T-helper 22 cell (primary cell): Measurements from ENCODE around the gene SLC35G4.
"Not testable (repeated sequence)": the region's sequence is repeated elsewhere in the genome, so short reads cannot be mapped to it uniquely, and the experiment has no call there.

Source experiments
- DNase-seq: peaks from one replicate; pipeline ENCODE4 v3.0.0-alpha.2; 2020; ENCODE audit warnings: low read depth

The SLC35G4 gene

DNA sequence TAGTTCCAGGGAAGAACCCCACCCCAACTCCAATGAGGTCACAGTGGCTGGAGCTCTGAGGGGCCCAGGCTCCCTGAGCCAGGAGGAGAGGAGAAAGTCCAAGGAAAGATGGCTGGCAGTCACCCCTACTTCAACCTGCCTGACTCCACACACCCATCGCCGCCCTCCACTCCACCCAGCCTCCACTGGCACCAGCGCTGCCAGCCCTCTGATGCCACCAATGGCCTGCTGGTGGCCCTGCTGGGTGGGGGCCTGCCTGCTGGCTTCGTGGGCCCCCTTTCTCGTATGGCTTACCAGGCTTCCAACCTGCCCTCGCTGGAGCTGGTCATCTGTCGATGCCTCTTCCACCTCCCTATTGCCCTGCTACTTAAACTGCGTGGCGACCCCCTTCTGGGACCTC lies at the start of gene SLC35G4:
Gene SLC35G4, plus strand, starts transcription at position 109 of the 400 bp plus-strand sequence. Its CDS starts 0 bp downstream, at position 109.
- DNase-seq, result not testable (repeated sequence)

DNA sequence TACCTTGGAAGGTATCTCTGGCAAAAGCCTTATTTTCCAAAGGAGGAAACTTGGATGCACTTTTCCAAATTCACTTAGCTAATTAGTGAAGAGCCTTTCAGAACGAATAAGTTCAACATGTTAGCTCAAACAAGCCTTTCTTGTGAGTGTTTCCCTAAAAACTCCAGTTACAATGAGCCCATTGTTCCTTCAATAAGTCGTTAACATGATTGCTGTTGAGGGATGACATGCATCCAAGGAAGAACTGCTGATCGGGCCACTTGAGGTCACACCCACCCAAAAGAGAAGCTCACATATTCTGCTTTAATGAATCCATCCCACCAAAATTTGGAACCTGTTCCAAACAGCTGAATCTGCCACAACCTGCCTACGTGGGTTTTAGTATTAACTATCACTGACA lies 48.1 kb upstream of the SLC35G4 start:
- no peak for DNase-seq

DNA sequence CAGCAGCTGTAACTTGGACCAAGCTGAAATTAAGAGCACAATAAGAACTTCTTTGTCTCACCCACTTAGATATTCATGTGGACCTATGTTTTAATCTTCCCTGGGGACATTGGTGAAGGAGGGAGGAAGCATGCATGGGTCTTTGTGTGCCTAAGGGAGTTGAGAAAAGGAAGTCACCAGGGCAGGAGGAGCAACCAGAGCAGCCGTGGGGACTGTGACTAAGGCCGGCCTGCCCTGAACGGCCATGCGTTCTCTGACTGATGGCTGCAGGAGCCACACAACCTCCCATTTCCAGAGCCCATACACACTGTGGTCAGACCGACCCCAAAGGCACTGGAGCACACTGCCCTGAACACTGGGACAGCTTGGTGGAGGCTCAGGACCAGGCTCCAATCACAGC lies 43.7 kb upstream of the SLC35G4 start:
- DNase-seq, result no peak

DNA sequence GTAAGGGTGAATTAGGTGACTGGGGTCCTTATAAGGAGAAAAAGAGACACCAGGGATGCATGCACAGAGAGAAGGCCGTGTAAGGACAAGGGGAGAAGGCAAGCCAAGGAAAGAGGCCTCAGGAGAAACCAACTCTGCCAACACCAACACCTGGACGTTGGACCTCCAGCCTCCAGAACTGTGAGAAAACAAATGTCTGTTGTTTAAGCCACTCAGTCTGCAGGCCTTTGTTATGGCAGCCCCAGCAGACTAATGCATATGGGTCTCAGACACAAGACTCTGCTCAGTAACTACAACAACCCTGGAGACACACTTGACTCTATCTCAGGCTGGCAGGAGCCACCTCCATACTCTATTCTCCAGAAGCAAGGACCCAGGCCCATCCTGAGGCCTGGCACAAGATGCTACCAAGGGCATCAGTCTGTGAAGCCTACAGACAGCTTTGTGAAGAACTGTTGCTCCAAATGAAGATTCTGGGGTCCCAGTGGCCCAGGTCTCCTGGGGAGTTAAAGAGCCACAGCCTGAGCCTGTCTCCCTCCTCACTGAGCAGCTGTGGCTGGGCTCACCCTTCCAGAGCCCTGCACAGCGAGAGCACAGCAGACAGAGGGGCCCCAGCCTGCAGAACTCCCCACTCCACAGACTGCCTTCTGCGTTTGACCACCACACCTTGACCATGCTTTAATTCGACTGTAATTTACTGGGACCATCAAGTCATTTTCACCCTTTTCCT lies 43.0 kb upstream of the SLC35G4 start:
- no peak for DNase-seq

DNA sequence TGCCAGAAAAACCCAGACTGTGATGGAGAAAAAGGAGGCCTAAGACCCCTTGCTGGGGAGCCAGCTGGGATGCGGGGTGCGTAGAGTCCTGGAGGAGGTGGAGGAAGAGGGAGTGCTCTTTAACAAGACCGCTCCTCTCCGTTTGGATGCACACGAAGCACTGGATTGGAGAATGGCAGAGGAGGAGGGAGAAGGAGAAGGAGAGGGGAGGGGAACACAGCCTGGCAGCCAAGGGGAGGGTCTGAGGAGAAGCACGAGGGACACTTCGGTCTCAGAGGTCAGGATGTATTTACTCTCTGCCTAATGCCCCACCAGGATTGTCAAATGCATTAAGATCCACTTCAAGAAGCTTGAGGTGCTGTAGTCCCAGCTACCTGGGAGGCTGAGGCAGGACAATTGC lies 42.0 kb upstream of the SLC35G4 start:
- DNase-seq, result no peak

DNA sequence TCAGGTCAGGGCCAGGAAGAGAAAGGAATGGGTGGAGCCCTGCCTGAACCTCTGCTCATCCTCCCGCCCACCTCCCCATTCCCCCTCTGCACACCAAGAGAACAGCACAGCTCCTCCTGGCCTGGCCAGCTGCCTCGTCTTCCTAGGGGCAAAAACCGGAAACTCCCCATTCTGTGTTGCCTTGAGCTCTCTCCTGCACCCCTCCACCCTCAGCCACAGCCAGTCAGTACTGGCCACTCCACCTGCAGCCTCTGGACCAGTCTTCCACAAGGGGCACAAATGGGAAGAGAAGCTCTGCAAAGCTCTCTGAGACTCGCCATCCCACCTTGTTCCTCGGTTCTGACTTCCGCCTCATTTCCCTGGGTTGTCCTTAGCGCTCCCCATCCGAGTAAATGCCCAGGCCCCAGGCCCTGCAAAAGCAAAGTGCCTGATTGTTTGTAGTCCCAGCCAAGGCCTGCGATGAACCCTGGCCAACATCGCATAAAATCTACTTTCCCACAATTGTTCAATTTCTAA lies 39.3 kb upstream of the SLC35G4 start:
- no peak for DNase-seq

DNA sequence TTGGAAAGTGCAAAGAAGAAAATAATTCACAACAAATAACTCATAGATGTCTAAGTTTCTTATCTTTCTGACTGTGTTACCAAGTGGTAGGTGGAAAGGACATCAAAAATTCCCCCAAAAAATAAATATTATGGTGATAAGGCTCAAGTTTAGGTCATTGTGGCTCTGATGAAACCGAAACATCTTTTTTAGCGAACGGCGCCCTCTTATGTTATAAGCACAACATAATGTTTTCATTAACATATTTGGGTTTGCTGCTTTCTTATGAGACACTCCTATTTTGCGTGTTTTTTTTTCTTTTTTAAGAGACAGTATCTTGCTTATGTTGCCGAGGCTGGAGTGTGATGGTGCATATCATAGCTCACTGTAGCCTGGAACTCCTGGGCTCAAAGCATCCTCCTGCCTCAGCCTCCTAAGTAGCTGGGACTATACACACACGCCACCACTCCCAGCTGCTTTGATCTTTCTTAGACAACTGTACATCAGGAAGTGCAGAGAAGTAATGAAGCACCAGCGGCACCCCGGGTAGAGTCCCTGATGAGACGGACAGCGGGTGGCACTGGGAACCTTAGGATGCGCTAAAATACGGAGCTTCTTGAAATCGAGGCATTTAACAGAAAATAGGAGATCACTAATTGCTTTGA lies 38.5 kb upstream of the SLC35G4 start:
- no peak for DNase-seq

DNA sequence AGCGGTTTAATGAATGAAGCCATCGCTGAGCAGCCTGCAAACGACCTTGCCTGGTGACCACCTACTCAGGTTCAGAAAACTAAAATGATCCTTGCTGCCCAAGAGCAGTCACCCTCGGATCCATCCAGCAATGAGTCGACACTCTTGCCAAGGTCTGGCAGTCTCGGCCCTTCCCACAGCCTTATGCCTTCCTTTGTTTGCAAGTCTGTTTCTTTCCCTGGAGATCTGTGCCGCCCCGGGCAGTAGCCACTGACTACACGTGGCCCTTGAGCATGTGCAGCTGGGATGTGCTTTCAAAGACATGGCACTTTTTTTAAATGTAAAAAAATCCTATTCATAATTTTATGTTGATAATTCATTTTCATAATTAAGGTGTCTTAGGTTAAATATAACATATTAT lies 37.2 kb upstream of the SLC35G4 start:
- no peak for DNase-seq

DNA sequence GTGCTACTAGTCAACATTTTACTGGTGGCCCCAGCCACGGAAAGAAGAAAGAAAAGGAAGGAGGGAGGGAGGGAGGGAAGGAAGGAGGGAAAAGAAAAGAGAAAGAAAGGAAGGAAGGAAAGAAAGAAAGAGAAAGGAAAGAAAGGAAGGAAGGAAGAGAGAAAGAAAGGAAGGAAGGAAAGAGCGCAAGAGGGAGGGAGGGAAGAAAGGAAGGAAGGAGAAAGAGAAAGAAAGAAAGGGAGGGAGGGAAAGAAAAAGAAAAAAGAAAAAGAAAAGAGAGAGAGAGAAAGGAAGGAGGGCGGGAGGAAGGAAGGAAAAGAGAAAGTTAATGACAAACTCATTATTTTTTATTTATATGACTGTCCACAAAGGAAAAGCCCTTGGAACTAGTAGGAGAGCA lies 34.9 kb upstream of the SLC35G4 start:
- DNase-seq, result no peak

DNA sequence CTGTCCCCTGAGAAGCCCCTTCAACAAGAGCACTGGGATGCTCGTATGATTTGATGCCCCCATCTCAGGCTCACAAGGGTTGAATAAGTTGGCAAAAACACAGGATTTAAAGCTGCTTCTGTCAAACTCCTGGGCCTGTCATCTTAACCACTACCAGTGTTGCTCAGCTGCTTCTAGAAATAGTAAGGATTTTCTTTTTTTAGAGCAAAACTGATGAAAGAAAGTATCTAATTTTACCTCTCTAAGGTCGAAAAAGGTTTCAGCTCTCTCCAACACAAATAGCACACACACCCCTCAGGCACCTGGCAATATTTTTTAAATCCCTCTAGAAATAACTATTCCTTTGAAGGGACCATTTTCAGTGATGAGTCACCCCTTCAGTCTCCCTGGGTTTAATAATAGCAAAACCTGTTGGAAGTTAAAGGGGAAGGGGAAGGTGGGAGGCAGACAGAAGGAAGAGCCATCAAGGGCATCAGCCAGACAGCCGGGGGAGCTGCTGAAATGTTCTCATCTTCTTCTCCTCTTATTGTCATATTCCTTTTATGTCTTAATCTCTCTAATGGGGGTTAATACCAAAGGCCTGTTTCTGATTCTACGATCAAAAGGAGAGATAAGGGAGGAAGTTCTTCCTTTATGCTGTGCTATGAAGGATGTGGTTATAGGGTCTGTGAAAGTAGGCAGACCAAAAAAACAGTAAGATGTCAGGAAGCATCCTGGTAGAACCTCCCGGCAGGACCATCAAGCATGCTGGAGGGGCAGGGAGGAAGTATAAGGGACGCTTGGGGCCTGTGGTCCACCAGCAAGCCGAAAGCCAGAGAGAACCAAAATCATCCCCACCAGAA lies 31.9 kb upstream of the SLC35G4 start:
- no peak for DNase-seq

DNA sequence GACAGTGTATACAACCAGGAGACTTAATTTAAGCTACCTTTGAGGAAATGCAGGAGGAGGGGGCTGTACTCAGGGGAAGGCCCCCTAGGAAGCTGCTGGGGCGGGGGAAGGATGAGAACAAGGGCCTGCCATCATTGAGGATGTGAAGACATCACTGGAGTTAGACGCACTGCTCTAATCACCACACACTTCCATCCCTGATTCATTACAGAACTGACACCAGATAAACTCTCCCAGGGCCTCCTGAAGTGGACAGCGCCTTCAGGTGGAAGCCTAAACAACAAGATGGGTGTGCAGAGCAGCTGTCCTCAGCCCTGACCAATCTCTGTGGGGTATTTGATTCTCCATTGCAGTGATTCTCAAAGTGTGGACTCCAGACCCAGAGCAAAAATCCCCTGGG lies 30.6 kb upstream of the SLC35G4 start:
- no peak for DNase-seq

DNA sequence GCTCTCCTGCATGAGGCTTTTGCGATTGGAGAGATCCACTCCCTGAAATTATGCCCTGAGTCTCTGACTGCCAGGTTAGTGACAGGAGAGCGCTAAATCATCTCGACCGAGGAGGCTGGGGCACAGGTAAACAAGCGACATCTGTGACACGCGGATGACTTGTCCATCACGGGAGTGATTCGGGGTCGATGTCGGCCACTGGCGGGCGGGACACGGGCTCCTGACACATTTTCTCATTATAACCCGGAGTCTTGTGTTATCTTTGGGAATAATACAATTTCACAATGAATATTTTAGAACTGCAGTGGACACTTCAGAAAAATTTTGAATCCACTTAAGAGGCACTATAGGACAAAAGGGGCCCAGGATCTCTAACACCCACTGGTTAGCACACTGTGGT lies 29.5 kb upstream of the SLC35G4 start:
- DNase-seq, result no peak

DNA sequence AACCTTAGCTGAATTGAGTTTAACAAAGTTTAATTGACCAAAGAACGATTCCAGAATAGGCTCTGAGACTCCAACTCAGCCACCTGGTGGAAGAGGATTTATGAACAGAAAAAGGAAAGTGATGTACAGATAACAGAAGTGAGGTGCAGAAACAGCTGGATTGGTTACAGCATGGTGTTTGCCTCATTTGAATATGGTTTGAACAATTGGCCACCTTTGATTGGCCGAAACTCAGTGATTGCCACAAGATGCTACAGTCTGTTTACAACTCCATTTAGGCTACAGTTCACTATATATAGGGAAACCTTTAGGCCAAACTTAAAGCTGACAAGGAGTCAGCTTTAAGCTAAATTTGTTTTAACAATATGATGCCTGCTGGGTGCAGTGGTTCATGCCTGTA lies 28.1 kb upstream of the SLC35G4 start:
- no peak for DNase-seq

DNA sequence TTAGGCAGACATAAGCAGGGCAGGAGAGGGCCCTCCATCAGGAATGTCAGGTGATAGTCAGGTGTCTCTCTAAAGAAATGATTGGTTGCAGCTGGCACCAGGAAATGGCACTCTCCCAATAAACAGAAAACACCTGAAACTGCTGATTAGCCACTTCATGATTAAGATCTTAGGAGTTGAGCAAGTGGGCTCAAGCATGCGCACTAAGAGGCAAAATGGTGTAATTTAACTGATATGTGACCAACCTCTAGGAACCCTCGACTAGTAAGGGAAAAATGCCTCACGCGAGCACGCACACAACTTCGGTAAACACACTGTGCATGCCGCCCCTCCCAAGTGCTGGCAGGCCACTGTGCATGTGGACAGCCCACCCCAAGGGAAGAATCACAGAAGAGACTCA lies 23.8 kb upstream of the SLC35G4 start:
- DNase-seq, result no peak

DNA sequence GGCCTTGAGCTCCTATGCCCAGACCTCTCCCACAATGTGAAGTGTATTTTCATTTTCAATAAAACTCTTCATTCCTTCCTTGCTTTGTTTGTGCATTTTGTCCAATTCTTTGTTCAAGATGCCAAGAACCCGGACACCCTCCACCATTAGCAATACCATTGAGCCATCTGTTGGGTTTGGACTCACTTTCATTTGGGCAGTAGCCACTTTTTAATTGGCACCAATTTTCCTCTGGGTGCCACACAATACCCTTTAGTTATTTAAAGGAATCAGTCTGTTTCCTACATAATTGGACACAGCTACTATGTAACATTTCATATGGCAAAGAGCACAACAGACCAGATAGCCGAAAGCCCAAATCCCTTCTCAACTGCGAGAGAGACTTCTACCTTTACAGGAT lies 22.5 kb upstream of the SLC35G4 start:
- no peak for DNase-seq

DNA sequence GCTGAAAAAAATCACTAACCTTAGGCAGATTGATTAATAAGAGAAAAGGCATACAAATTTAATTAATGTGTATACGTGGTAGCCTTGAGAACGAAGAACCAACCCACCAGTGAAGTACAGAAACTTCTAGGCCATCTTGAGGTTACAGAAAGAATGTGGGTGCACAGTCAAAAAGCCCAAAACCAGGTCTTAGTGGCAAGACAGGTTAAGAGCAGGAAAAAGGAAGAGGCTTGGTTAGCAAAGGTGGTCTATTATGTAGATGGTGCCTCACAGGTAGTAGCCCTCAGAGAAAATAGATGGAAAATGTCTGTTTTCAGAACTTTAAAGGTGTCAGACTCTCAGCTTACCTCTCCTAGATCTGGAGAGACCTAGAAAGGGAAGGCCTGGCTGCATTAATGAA lies 22.0 kb upstream of the SLC35G4 start:
- DNase-seq, result no peak

DNA sequence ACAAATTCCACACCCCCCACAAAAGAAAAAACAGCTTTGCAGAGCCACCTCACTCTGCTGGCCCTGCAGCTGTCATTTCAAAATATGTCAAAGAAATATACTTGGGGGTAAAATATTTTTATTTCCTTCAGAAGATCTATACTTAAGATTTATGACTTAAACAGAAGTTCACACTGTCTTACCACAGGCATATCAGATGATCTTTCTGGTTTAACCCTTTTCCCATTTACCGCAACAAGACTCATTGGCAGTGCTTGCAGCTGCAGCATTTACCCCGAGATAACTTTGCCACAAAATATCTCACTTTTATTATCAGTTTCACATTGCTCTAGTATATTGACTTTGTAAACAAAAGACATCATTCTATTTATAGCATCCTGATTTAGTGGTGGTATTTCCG lies 21.6 kb upstream of the SLC35G4 start:
- no peak for DNase-seq

DNA sequence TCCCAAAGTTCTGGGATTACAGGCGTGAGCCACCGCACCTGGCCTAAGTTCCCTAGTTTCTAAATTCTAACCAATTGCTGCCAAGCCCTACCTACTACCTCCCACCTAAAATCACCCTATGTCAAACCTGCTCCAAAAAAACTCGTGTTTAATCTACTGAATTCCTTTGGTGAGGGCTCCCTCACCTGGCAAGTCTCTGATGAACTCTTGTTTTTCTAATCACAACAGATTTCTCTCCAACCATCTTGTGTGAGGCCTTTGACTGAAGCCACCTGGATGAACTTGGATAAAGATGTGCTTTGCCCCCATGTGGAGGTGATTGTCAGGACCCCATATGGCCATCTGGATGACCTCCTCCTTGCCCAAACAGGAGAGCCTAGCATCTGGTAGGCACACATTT lies 17.4 kb upstream of the SLC35G4 start:
- DNase-seq, result no peak

DNA sequence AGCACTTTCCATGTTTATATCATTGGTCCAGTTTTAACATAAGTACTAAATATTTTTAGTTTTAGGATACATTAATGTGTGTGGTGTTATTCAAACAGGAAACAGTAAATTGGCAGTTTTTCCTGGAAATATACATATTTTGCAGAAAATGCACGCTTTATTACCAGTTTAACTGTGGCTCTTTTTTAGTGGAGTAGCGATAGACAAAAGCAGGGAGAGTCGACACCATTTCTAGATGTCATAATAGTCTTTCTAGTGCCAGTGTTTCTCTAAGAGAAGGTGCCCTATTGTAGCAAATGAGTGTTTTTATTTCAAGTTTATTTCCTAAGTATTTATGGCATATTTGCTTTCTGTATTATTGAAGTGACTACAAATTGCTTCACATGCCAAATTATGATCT lies 9.1 kb upstream of the SLC35G4 start:
- DNase-seq, result no peak

DNA sequence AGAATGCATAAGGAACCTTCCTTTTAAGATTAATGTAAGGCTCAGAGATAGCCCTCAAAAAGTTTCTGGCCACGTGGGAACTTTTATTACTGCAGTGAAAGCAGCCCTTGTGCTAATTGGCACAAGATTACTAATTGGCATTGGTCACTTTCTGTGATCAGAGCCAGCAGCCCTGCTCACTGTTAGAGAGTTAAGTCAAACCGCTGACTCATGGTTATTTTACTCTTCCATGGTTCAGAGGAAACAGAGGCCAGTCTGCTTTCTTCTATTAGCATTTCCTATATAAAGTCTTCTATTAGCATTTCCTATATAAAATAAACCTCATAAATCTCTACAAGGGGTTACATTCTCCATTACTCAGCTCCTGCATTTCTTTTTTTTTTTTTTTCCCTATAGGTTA lies 1.5 kb upstream of the SLC35G4 start:
- DNase-seq, result no peak

DNA sequence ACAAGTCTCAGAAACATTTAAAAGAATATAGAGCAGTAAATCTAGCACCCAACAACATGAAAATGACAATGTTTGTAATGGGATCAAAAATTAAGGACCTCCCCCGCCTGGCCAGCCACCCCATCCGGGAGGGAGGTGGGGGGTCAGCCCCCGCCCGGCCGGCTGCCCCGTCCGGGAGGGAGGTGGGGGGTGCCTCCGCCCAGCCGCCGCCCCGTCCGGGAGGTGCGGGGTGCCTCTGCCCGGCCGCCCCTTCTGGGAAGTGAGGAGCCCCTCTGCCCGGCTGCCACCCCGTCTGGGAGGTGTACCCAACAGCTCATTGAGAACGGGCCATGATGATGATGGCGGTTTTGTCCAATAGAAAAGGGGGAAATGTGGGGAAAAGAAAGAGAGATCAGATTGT lies 778 bp upstream of the SLC35G4 start:
- DNase-seq, result not testable (repeated sequence)

DNA sequence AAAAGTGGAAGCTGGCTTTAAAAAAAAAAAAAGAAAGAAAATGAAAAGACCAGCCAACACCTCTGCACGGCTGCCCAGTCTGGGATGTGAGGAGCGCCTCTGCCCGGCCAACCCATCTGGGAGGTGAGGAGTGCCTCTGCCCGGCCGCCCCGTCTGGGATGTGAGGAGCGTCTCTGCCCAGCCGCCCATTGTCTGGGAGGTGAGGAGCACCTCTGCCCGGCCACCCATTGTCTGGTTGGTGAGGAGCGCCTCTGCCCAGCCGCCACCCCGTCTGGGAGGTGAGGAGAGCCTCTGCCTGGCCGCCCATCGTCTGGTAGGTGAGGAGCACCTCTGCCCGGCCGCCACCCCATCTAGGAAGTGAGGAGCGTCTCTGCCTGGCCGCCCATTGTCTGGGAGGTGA lies 3.7 kb downstream of the SLC35G4 start:
- not testable (repeated sequence) for DNase-seq

DNA sequence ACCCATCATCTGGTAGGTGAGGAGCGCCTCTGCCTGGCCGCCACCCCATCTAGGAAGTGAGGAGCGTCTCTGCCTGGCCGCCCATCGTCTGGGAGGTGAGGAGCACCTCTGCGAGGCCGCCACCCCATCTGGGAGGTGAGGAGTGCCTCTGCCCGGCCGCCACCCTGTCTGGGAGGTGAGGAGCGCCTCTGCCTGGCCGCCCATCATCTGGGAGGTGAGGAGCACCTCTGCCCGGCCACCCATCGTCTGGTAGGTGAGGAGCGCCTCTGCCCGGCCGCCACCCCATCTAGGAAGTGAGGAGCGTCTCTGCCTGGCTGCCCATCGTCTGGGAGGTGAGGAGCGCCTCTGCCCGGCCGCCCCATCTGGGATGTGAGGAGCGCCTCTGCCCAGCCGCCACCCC lies 4.2 kb downstream of the SLC35G4 start:
- DNase-seq, result not testable (repeated sequence)
